Measurements from ENCODE around the gene KLK11.

- TF ChIP-seq CTCF (IDR thresholded peaks at IDR 0.05) (no peak), POLR2A (IDR thresholded peaks at IDR 0.05) (no peak)
Measured at GRCh38 chr19:51012661-51013190, 13.7 kb downstream of the KLK11 start.
